GM21529 (cell line): Measurements from ENCODE around the gene WDR62.

Source experiments
- ATAC-seq: cut with Tn5 transposase; IDR thresholded peaks from one replicate; pipeline ENCODE4 v1.9.1; 2021; ENCODE audit not compliant: unreplicated experiment

WDR62 gene

GRCh38 chr19:36073121-36073876, 18.6 kb downstream of the WDR62 start:
- ATAC-seq, result no peak

GRCh38 chr19:36079389-36079945, 24.8 kb downstream of the WDR62 start:
- ATAC-seq, result no peak

GRCh38 chr19:36081385-36081784, 26.7 kb downstream of the WDR62 start:
- ATAC-seq, result no peak

- no peak for ATAC-seq
These were observed 27.2 kb downstream of the WDR62 start for GRCh38 chr19:36081894-36082293.

- ATAC-seq, result no peak
These were observed 28.2 kb downstream of the WDR62 start for GRCh38 chr19:36082916-36083315.

- no peak for ATAC-seq
These were observed 29.7 kb downstream of the WDR62 start for GRCh38 chr19:36084231-36085009.

GRCh38 chr19:36086326-36086725, 31.6 kb downstream of the WDR62 start:
- no peak for ATAC-seq

- no peak for ATAC-seq
These were observed 35.1 kb downstream of the WDR62 start for GRCh38 chr19:36089847-36090246.

GRCh38 chr19:36090910-36091695, 36.4 kb downstream of the WDR62 start:
- no peak for ATAC-seq

GRCh38 chr19:36092566-36092965, 37.9 kb downstream of the WDR62 start:
- ATAC-seq, result no peak

- ATAC-seq, result peak; percentile 55
These were observed 38.5 kb downstream of the WDR62 start for GRCh38 chr19:36093146-36093662.

- peak; percentile 14 for ATAC-seq
These were observed 39.0 kb downstream of the WDR62 start for GRCh38 chr19:36093687-36094086.

GRCh38 chr19:36097036-36097435, 42.3 kb downstream of the WDR62 start:
- ATAC-seq, result no peak

- ATAC-seq, result no peak
These were observed 44.6 kb downstream of the WDR62 start for GRCh38 chr19:36099166-36099785.

GRCh38 chr19:36100476-36100875, 45.8 kb downstream of the WDR62 start:
- ATAC-seq, result no peak

- ATAC-seq, result no peak
These were observed 47.0 kb downstream of the WDR62 start for GRCh38 chr19:36101550-36102327.

- no peak for ATAC-seq
These were observed 48.4 kb downstream of the WDR62 start for GRCh38 chr19:36103040-36103626.

- ATAC-seq, result no peak
These were observed 49.3 kb downstream of the WDR62 start for GRCh38 chr19:36103842-36104552.

- ATAC-seq, result no peak
These were observed 51.7 kb downstream of the WDR62 start for GRCh38 chr19:36106441-36106840.
